ENCODE measurements around the gene PLAU. TPM values are rescaled to one million over a fixed set of nuclear protein-coding genes. Genes with fewer than 3 reads are reported as not detected.
A peak's percentile ranks its signal among the peaks of the same experiment; 100 is the strongest.

Gene PLAU
- total RNA-seq, 1 experiment from 2014 or later, result 1,582 TPM

- ChIA-PET POLR2A (ENCODE audit: unreplicated experiment) (no interaction called here), CTCF (interaction anchor here (0.7 to 1.5 kb wide), 4 partner anchors 13 to 69 kb away, joined by 3 to 4 read pairs (median 3); no protein-coding TSS in a partner anchor)
- Histone ChIP-seq H2AFZ (ENCODE audit: low read length) (no peak overlapping the region), H3K9me3 (ENCODE audit: low read length) (no peaks in the 10 kb centered on the region), H3F3A (ENCODE audit: low read length, unreplicated experiment) (peaks cover 23% of the 10 kb centered on the region), H3K79me2 (ENCODE audit: low read length) (no peaks in the 10 kb centered on the region), H3K4me3 (ENCODE audit: low read length) (no peak overlapping the region), H4K20me1 (ENCODE audit: low read length) (no peaks in the 10 kb centered on the region), H3K9me2 (replicated peaks; ENCODE audit: low read length) (no peaks in the 10 kb centered on the region), H3K27me3 (ENCODE audit: low read length) (no peaks in the 10 kb centered on the region), H3K4me2 (ENCODE audit: low read length) (no peak overlapping the region), H3K27ac (ENCODE audit: low read length) (no peak overlapping the region), H3K4me1 (ENCODE audit: insufficient read depth, low read length) (peaks cover 54% of the 10 kb centered on the region), H3K36me3 (ENCODE audit: low read depth, low read length) (no peaks in the 10 kb centered on the region), H3K9ac (ENCODE audit: low read length) (no peak overlapping the region)
- ATAC-seq (no peak), DNase-seq (no peak)
- BruUV-seq (replicated peaks), result no TSS peak
- no peak for TF ChIP-seq CTCF (conservative IDR thresholded peaks at IDR 0.05; ENCODE audit: low read depth, low read length)
- TF ChIP-seq EZH2phosphoT487 (IDR thresholded peaks at IDR 0.05; ENCODE audit: borderline replicate concordance, low read length), result no peak
- TF ChIP-seq EZH2 (IDR thresholded peaks at IDR 0.05; ENCODE audit: low read length, unreplicated experiment), result no peak
- intact Hi-C loops (cut with micrococcal nuclease), result no loop called here
Measured at GRCh38 chr10:73884017-73884416, 26.9 kb upstream of the PLAU start.

- peaks cover 28% of the 10 kb centered on the region for H3F3A ChIP-seq (ENCODE audit: low read length, unreplicated experiment)
- TF ChIP-seq EZH2phosphoT487 (IDR thresholded peaks at IDR 0.05; ENCODE audit: borderline replicate concordance, low read length) (no peak), EZH2 (IDR thresholded peaks at IDR 0.05; ENCODE audit: low read length, unreplicated experiment) (no peak), CTCF (conservative IDR thresholded peaks at IDR 0.05; ENCODE audit: low read depth, low read length) (no peak)
- ChIA-PET POLR2A (ENCODE audit: unreplicated experiment) (interaction anchor here (0.5 to 4.2 kb wide), 9 partner anchors 22 to 193 kb away, joined by 3 to 182 read pairs (median 4); partner anchors contain the start of gene PLAU), CTCF (interaction anchor here (0.5 to 4.4 kb wide), 33 partner anchors 8 to 290 kb away, joined by 3 to 317 read pairs (median 6); partner anchors contain the start of genes PLAU and VCL)
- H4K20me1 ChIP-seq (ENCODE audit: low read length), result no peaks in the 10 kb centered on the region
- H3K27ac ChIP-seq (ENCODE audit: low read length), result peak overlapping the region; percentile 82
- H3K9me3 ChIP-seq (ENCODE audit: low read length), result no peaks in the 10 kb centered on the region
- H3K4me1 ChIP-seq (ENCODE audit: insufficient read depth, low read length), result peaks cover 57% of the 10 kb centered on the region
- peak overlapping the region; percentile 9; the same call in 1 of the 2 replicates for H2AFZ ChIP-seq (ENCODE audit: low read length)
- no peaks in the 10 kb centered on the region for H3K79me2 ChIP-seq (ENCODE audit: low read length)
- peak; percentile 100 for DNase-seq
- H3K27me3 ChIP-seq (ENCODE audit: low read length), result no peaks in the 10 kb centered on the region
- intact Hi-C loops (cut with micrococcal nuclease), result loop anchor here (1.0 to 5.0 kb wide), 8 partner anchors 55 to 346 kb away; no protein-coding TSS in a partner anchor
- peak overlapping the region; percentile 77 for H3K9ac ChIP-seq (ENCODE audit: low read length)
- ATAC-seq, result peak; percentile 49
- no peaks in the 10 kb centered on the region for H3K36me3 ChIP-seq (ENCODE audit: low read depth, low read length)
- H3K4me2 ChIP-seq (ENCODE audit: low read length), result peak overlapping the region; percentile 76
- H3K4me3 ChIP-seq (ENCODE audit: low read length), result no peak overlapping the region
- H3K9me2 ChIP-seq (replicated peaks; ENCODE audit: low read length), result no peaks in the 10 kb centered on the region
- BruUV-seq (replicated peaks), result no TSS peak
Measured at GRCh38 chr10:73886085-73886529, 24.8 kb upstream of the PLAU start.
